ENCODE results near the gene THADA.

THADA gene

GRCh38 chr2:43507137-43507536 lies 88.7 kb downstream of the THADA start:
- no peak for DNase-seq

- no peak for DNase-seq
Observed at GRCh38 chr2:43495727-43496126, 100.1 kb downstream of the THADA start.

GRCh38 chr2:43493954-43494353 lies 101.9 kb downstream of the THADA start:
- no peak for DNase-seq

GRCh38 chr2:43491065-43491639 lies 104.7 kb downstream of the THADA start:
- DNase-seq = no peak

GRCh38 chr2:43490252-43490786 lies 105.5 kb downstream of the THADA start:
- no peak for DNase-seq

- DNase-seq = no peak
Observed at GRCh38 chr2:43488737-43489136, 107.1 kb downstream of the THADA start.

- no peak for DNase-seq
Observed at GRCh38 chr2:43486603-43487002, 109.2 kb downstream of the THADA start.

GRCh38 chr2:43484323-43484930 lies 111.4 kb downstream of the THADA start:
- DNase-seq = no peak

- no peak for DNase-seq
Observed at GRCh38 chr2:43482961-43483360, 112.9 kb downstream of the THADA start.

- DNase-seq = no peak
Observed at GRCh38 chr2:43481927-43482542, 113.8 kb downstream of the THADA start.

- DNase-seq = no peak
Observed at GRCh38 chr2:43480874-43481273, 115.0 kb downstream of the THADA start.

GRCh38 chr2:43478412-43479086 lies 117.3 kb downstream of the THADA start:
- no peak for DNase-seq

GRCh38 chr2:43475922-43476321 lies 119.9 kb downstream of the THADA start:
- no peak for DNase-seq

GRCh38 chr2:43475137-43475846 lies 120.5 kb downstream of the THADA start:
- no peak for DNase-seq

GRCh38 chr2:43474273-43474672 lies 121.6 kb downstream of the THADA start:
- DNase-seq = no peak

GRCh38 chr2:43473767-43474166 lies 122.1 kb downstream of the THADA start:
- no peak for DNase-seq

- DNase-seq = no peak
Observed at GRCh38 chr2:43472527-43473194, 123.2 kb downstream of the THADA start.

GRCh38 chr2:43469713-43470112 lies 126.1 kb downstream of the THADA start:
- no peak for DNase-seq

- no peak for DNase-seq
Observed at GRCh38 chr2:43469094-43469493, 126.7 kb downstream of the THADA start.

- no peak for DNase-seq
Observed at GRCh38 chr2:43467891-43468290, 127.9 kb downstream of the THADA start.

GRCh38 chr2:43465234-43465633 lies 130.6 kb downstream of the THADA start:
- DNase-seq = no peak

- no peak for DNase-seq
Observed at GRCh38 chr2:43464590-43464989, 131.2 kb downstream of the THADA start.
